Measurements from ENCODE around the gene RGMB.

DNA sequence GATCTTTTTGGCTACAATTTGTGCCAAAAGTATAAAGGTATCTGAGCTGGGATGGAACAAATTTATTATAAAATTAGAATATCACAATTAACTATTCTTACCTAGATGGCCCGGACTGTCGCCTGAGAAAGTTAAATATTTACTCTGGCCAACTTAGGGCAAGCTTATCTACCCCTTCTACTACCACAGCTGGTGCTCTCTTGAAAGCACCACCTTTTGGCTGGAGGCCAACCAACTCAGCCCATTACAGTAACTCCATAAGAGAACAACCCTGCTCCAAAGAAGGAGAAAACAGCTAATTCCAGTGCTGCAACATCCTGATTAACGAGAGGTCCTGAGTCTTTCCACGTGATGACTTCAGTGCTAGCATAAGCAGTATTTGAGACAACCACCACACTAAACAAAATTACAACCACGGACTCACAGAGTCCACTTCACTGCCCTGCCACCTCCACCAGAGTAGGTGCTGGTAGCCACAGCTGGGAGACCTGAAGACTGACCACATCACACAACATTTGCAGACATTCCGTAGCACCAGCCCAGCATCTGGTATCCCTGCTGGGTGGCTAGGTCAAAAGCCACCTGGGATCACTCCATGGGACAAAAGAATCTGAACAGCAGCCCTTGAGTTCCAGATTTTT lies 43.2 kb downstream of the RGMB start:
- TF ChIP-seq, protein P1, sequence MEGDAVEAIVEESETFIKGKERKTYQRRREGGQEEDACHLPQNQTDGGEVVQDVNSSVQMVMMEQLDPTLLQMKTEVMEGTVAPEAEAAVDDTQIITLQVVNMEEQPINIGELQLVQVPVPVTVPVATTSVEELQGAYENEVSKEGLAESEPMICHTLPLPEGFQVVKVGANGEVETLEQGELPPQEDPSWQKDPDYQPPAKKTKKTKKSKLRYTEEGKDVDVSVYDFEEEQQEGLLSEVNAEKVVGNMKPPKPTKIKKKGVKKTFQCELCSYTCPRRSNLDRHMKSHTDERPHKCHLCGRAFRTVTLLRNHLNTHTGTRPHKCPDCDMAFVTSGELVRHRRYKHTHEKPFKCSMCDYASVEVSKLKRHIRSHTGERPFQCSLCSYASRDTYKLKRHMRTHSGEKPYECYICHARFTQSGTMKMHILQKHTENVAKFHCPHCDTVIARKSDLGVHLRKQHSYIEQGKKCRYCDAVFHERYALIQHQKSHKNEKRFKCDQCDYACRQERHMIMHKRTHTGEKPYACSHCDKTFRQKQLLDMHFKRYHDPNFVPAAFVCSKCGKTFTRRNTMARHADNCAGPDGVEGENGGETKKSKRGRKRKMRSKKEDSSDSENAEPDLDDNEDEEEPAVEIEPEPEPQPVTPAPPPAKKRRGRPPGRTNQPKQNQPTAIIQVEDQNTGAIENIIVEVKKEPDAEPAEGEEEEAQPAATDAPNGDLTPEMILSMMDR (IDR thresholded peaks at IDR 0.05; ENCODE audit: low read length): no peak
- TF ChIP-seq EZH2 (optimal IDR thresholded peaks at IDR 0.05; ENCODE audit: low read depth, low read length): no peak
- TF ChIP-seq EZH2phosphoT487 (IDR thresholded peaks at IDR 0.05; ENCODE audit: low read length): no peak

All from MM.1S (cell line).